ENCODE data around the gene DLG2. TPM values are rescaled to one million over a fixed set of nuclear protein-coding genes. Genes with fewer than 3 reads are reported as not detected.

Gene DLG2
- total RNA-seq, 1 experiment from 2014 or later: 17.5 TPM

DNA sequence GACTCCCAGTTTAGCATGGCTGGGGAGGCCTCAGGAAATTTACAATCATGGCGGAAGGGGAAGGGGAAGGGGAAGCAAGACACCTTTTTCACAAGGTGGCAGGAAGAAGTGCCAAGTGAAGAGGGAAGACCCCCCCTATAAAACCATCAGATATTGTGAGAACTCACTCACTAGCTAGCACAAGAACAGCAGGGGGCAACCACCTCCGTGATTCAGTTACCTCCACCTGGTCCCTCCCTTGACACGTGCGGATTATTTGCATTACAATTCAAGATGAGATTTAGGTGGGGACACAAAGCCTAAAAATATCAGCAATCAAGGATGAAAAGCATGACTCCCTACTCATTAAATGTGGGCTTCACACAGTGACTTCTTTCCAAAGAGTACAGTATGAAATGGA, 2186.0 kb downstream of the DLG2 start:
- H3K36me3 Mint-ChIP-seq: no peaks in the 10 kb centered on the region
- H3K9me3 Mint-ChIP-seq: peaks cover 3% of the 10 kb centered on the region
- no peak overlapping the region for H3K27ac Mint-ChIP-seq
- ChIA-PET CTCF (no interaction called here), POLR2A (no interaction called here)
- TF ChIP-seq, protein P1, sequence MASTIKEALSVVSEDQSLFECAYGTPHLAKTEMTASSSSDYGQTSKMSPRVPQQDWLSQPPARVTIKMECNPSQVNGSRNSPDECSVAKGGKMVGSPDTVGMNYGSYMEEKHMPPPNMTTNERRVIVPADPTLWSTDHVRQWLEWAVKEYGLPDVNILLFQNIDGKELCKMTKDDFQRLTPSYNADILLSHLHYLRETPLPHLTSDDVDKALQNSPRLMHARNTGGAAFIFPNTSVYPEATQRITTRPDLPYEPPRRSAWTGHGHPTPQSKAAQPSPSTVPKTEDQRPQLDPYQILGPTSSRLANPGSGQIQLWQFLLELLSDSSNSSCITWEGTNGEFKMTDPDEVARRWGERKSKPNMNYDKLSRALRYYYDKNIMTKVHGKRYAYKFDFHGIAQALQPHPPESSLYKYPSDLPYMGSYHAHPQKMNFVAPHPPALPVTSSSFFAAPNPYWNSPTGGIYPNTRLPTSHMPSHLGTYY (CRISPR knock-in tag; IDR thresholded peaks at IDR 0.05): no peak
- TF ChIP-seq ETV6 (CRISPR knock-in tag; IDR thresholded peaks at IDR 0.05): peak; percentile 30; the same call in 1 of the 2 replicates
- TF ChIP-seq, protein P2, sequence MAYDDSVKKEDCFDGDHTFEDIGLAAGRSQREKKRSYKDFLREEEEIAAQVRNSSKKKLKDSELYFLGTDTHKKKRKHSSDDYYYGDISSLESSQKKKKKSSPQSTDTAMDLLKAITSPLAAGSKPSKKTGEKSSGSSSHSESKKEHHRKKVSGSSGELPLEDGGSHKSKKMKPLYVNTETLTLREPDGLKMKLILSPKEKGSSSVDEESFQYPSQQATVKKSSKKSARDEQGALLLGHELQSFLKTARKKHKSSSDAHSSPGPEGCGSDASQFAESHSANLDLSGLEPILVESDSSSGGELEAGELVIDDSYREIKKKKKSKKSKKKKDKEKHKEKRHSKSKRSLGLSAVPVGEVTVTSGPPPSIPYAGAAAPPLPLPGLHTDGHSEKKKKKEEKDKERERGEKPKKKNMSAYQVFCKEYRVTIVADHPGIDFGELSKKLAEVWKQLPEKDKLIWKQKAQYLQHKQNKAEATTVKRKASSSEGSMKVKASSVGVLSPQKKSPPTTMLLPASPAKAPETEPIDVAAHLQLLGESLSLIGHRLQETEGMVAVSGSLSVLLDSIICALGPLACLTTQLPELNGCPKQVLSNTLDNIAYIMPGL (CRISPR knock-in tag; IDR thresholded peaks at IDR 0.05): no peak
- no peak overlapping the region for H3K4me3 Mint-ChIP-seq
- peak; percentile 48; the same call in 1 of the 2 replicates for ATAC-seq
- no peaks in the 10 kb centered on the region; the same call in none of the 2 replicates for H3K4me1 Mint-ChIP-seq
- no peaks in the 10 kb centered on the region; the same call in 1 of the 2 replicates for H3K27me3 Mint-ChIP-seq (ENCODE audit: low read depth)
- DNase-seq (ENCODE audit: low spot score): peak; percentile 47

DNA sequence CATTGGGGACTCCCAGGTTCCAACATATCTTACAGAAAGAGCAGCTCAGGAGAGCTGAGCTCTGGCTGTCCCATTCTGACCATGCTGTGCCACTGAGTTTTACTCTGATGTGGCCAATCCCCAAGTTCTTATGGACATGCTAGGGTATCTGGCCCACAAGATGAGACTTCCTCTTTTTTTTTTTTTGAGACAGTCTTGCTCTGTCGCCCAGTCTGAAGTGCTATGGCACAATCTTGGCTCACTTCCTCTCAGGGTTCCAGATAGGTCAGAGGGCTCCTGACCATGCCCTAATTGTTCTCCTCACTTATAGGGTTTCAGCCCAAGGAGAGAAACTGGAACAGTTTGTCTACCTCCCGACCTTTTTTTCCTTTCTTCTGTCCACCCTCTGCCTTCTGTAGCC, 2188.7 kb downstream of the DLG2 start:
- DNase-seq (ENCODE audit: low spot score) (no peak), ATAC-seq (no peak)
- Mint-ChIP-seq H3K27ac (no peak overlapping the region), H3K27me3 (ENCODE audit: low read depth) (no peaks in the 10 kb centered on the region; the same call in 1 of the 2 replicates), H3K4me3 (no peak overlapping the region), H3K36me3 (no peaks in the 10 kb centered on the region), H3K9me3 (peaks cover 3% of the 10 kb centered on the region; the same call in 1 of the 2 replicates), H3K4me1 (no peaks in the 10 kb centered on the region; the same call in none of the 2 replicates)
- ChIA-PET POLR2A (no interaction called here), CTCF (no interaction called here)
- TF ChIP-seq HMGA2 (CRISPR knock-in tag; IDR thresholded peaks at IDR 0.05): no peak

DNA sequence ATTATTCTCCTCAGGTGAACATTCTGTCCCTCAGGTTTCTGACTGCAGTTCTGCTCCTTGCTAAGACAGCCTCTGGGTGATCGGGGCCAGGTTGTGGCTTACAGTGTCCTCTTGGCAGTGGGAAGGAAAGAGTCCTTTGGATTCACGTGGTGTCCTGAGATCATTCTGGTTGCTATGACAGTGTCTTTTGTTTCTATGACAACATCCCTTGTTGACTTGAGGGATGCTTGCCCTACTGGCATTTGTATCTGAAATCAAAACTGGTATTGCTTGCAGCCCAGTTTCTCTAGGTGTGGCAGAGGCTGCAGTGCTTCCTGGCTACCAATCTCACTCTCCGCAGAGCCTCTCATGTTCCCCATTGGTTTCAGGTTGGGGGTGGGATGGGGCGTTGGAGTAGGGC, 2189.2 kb downstream of the DLG2 start:
- ATAC-seq: no peak
- CTCF ChIA-PET: no interaction called here
- no peak for DNase-seq (ENCODE audit: low spot score)
- H3K27ac Mint-ChIP-seq: peak overlapping the region; percentile 31; the same call in 1 of the 2 replicates
- H3K9me3 Mint-ChIP-seq: peaks cover 3% of the 10 kb centered on the region; the same call in 1 of the 2 replicates
- no peaks in the 10 kb centered on the region; the same call in none of the 2 replicates for H3K4me1 Mint-ChIP-seq
- no peaks in the 10 kb centered on the region for H3K36me3 Mint-ChIP-seq
- POLR2A ChIA-PET: no interaction called here
- H3K4me3 Mint-ChIP-seq: no peak overlapping the region
- no peaks in the 10 kb centered on the region; the same call in 1 of the 2 replicates for H3K27me3 Mint-ChIP-seq (ENCODE audit: low read depth)
- TF ChIP-seq ZNF263 (CRISPR knock-in tag; IDR thresholded peaks at IDR 0.05; ENCODE audit: low read depth) (no peak), CREM (CRISPR knock-in tag; IDR thresholded peaks at IDR 0.05) (no peak), ESRRA (CRISPR knock-in tag; IDR thresholded peaks at IDR 0.05; ENCODE audit: borderline replicate concordance) (no peak), EMX1 (CRISPR knock-in tag; IDR thresholded peaks at IDR 0.05) (no peak), TEAD1 (CRISPR knock-in tag; IDR thresholded peaks at IDR 0.05) (no peak), ZNF232 (CRISPR knock-in tag; IDR thresholded peaks at IDR 0.05) (no peak), KAT7 (CRISPR knock-in tag; IDR thresholded peaks at IDR 0.05; ENCODE audit: borderline replicate concordance) (no peak), PRRX2 (CRISPR knock-in tag; IDR thresholded peaks at IDR 0.05) (no peak), IRF2 (CRISPR knock-in tag; IDR thresholded peaks at IDR 0.05; ENCODE audit: borderline replicate concordance, low read depth) (no peak)
- TF ChIP-seq, protein P3, sequence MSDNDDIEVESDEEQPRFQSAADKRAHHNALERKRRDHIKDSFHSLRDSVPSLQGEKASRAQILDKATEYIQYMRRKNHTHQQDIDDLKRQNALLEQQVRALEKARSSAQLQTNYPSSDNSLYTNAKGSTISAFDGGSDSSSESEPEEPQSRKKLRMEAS (CRISPR knock-in tag; IDR thresholded peaks at IDR 0.05): no peak
- TF ChIP-seq, protein P1 (CRISPR knock-in tag; IDR thresholded peaks at IDR 0.05): no peak
- TF ChIP-seq, protein P4, sequence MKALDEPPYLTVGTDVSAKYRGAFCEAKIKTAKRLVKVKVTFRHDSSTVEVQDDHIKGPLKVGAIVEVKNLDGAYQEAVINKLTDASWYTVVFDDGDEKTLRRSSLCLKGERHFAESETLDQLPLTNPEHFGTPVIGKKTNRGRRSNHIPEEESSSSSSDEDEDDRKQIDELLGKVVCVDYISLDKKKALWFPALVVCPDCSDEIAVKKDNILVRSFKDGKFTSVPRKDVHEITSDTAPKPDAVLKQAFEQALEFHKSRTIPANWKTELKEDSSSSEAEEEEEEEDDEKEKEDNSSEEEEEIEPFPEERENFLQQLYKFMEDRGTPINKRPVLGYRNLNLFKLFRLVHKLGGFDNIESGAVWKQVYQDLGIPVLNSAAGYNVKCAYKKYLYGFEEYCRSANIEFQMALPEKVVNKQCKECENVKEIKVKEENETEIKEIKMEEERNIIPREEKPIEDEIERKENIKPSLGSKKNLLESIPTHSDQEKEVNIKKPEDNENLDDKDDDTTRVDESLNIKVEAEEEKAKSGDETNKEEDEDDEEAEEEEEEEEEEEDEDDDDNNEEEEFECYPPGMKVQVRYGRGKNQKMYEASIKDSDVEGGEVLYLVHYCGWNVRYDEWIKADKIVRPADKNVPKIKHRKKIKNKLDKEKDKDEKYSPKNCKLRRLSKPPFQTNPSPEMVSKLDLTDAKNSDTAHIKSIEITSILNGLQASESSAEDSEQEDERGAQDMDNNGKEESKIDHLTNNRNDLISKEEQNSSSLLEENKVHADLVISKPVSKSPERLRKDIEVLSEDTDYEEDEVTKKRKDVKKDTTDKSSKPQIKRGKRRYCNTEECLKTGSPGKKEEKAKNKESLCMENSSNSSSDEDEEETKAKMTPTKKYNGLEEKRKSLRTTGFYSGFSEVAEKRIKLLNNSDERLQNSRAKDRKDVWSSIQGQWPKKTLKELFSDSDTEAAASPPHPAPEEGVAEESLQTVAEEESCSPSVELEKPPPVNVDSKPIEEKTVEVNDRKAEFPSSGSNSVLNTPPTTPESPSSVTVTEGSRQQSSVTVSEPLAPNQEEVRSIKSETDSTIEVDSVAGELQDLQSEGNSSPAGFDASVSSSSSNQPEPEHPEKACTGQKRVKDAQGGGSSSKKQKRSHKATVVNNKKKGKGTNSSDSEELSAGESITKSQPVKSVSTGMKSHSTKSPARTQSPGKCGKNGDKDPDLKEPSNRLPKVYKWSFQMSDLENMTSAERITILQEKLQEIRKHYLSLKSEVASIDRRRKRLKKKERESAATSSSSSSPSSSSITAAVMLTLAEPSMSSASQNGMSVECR (CRISPR knock-in tag; IDR thresholded peaks at IDR 0.05; ENCODE audit: borderline replicate concordance): no peak
- TF ChIP-seq, protein P2 (CRISPR knock-in tag; IDR thresholded peaks at IDR 0.05): no peak
- TF ChIP-seq, protein P5, sequence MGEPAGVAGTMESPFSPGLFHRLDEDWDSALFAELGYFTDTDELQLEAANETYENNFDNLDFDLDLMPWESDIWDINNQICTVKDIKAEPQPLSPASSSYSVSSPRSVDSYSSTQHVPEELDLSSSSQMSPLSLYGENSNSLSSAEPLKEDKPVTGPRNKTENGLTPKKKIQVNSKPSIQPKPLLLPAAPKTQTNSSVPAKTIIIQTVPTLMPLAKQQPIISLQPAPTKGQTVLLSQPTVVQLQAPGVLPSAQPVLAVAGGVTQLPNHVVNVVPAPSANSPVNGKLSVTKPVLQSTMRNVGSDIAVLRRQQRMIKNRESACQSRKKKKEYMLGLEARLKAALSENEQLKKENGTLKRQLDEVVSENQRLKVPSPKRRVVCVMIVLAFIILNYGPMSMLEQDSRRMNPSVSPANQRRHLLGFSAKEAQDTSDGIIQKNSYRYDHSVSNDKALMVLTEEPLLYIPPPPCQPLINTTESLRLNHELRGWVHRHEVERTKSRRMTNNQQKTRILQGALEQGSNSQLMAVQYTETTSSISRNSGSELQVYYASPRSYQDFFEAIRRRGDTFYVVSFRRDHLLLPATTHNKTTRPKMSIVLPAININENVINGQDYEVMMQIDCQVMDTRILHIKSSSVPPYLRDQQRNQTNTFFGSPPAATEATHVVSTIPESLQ (CRISPR knock-in tag; IDR thresholded peaks at IDR 0.05): no peak
- TF ChIP-seq, protein P6, sequence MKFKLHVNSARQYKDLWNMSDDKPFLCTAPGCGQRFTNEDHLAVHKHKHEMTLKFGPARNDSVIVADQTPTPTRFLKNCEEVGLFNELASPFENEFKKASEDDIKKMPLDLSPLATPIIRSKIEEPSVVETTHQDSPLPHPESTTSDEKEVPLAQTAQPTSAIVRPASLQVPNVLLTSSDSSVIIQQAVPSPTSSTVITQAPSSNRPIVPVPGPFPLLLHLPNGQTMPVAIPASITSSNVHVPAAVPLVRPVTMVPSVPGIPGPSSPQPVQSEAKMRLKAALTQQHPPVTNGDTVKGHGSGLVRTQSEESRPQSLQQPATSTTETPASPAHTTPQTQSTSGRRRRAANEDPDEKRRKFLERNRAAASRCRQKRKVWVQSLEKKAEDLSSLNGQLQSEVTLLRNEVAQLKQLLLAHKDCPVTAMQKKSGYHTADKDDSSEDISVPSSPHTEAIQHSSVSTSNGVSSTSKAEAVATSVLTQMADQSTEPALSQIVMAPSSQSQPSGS (CRISPR knock-in tag; IDR thresholded peaks at IDR 0.05; ENCODE audit: borderline replicate concordance, low read depth): no peak

All from WTC11 (cell line).